ENCODE results near the gene COPS7A.
A peak's percentile ranks its signal among the peaks of the same experiment; 100 is the strongest.

COPS7A gene

DNA sequence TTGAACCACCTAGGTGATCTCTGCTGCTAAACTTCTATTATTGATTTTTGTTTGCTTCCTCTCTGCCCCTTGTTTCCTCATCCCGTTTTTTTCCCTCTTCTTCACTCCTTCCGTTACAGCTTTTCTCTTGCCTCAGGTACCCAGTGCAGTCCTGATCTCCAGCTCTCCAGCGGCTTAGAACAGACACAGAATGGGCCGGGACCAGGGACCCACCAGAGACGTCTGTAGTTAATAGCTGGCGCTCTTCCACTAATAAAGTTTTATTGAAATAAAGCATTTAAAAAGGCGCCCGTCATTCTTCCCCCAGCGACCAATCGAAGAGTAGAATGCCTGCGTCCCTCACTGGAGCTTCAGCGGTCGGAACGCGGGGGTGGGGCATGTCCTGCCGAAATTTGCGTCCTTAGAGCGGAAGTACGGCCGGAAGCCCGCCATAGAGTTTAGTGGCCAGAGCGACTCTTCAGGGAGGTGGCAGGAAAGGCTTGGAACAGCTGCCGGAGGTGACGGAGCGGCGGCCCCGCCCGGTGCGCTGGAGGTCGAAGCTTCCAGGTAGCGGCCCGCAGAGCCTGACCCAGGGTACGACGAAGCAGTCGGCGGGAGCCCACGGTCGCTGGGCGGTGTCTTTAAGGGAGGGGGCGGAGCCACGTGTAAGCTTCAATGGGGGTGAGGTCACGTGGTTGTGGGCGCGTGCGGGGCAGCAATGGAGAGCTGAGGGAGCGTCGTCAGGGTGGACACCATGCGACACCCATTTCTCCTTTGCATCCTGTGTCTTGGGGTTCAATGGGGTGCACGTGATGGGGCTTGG, at the start of gene COPS7A:
Gene COPS7A, plus strand, starts transcription at position 440 of the 802 bp plus-strand sequence. CDS start 611 bp downstream, outside the sequence.
- peak; percentile 96 to 98 for DNase-seq (ENCODE audit: low read depth in 2 of 2)

GRCh38 chr12:6676962-6677361, 46.9 kb upstream of the COPS7A start:
- DNase-seq (ENCODE audit: low read depth in 2 of 2), result no peak

- peak in 1 of 2 donors; percentile 17 for DNase-seq (ENCODE audit: low read depth in 2 of 2)
Observed at GRCh38 chr12:6684609-6685008, 39.2 kb upstream of the COPS7A start.

GRCh38 chr12:6685814-6686213, 38.0 kb upstream of the COPS7A start:
- no peak for DNase-seq (ENCODE audit: low read depth in 2 of 2)

DNA sequence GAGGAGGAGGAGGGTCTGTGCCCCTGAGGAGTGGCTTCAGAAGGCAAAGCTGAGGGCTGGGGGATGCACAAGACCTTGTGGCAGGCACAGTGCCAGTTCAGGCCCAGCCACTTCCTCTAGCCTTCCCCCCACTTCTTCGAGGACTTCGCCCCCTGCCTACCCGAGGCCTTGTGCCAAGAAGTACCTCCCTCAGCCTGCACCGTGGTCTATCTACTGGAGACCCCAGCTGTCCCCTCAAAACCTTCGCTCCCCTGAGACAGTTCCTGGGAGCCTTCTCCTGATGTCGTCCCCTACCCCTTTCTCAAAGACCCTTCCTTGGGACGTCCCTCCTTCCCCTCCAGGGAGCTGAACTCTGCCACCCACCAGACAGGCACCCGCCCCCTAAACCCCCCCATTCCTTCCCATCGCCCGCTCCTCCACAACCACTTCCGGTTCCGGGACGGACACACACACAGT, 35.3 kb upstream of the COPS7A start:
- DNase-seq (ENCODE audit: low read depth in 2 of 2), result no peak

- peak; percentile 93 to 94 for DNase-seq (ENCODE audit: low read depth in 2 of 2)
Observed at GRCh38 chr12:6688999-6689882, 34.6 kb upstream of the COPS7A start, which contains the start of gene ZNF384. Gene ZNF384, minus strand, starts transcription at chr12:6689375. Its CDS starts 9,855 bp downstream, at chr12:6679520.

DNA sequence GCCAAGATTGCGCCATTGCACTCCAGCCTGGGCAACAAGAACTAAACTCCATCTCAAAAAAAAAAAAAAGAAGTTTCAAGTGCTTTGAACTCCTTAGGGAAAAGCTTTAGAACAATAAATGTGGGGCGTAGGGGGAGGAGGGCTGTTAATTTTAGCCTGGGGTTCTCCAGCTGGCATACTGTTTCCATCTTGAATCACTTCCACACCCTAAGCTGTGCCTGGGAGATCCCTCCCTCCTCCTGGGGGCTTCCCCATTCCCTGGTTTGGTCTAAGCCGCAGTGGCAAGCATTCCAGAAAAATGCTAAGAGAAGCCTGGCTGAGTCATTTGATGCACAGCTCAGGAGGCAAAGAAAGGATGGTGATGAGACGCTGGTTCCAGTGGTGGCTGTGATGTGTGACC, 32.4 kb upstream of the COPS7A start:
- no peak for DNase-seq (ENCODE audit: low read depth in 2 of 2)

DNA sequence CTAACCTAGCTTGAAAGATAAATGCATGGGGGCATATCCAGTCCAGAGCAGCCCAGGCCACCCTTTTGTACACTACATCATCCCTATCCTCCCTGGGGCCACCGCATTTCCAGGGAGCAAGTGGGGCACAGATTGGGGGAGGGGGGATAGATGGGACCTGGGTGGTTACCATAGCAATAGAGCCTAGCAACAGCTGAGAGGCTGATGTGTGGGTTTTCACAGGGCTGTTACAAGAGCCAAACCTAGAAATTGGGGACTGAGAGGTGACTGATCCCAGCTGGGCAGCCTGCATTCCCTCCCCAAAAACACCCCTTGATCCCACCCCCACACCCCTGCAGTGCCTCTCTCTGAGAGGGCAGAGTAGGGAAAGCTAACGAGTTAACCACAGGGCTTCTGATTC, 31.0 kb upstream of the COPS7A start:
- DNase-seq (ENCODE audit: low read depth in 2 of 2), result no peak

- no peak for DNase-seq (ENCODE audit: low read depth in 2 of 2)
Observed at GRCh38 chr12:6693832-6694355, 30.0 kb upstream of the COPS7A start.

- DNase-seq (ENCODE audit: low read depth in 2 of 2), result no peak
Observed at GRCh38 chr12:6694701-6695100, 29.1 kb upstream of the COPS7A start.

DNA sequence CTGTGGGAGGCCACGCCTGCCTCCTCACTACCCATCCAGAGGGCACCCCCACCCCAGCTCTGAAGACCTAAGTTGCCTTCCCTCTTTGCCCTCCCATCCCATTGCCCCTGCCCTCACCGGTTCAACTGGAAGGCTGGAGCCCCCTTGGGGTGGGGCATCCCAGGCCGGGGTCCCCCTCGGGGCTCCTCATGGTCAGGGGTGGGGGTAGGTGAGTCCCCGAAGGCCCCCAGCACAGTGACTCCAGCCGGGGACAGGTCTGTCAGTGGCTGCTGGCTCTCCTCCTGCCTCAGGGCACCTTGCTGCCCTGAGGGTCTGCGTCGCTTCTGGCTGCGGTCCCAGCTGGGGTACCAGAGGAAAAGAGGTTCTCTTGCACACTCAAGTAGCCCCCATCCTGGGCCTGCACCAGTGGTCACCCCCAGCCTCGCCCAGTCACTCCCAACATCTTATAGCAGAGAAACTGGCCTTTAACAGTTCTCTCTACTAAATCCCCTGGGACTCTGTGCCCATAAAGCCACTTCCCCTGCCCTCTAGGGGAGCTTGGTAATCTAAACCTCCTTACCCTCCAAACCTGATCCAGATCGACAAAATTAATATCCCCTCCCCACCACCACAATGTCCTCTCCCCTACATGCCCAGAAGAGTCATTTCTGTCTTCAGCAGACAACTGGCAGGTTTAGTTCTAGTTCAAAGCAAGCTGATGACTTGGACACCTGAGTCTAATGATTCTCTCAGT, 28.4 kb upstream of the COPS7A start:
- no peak for DNase-seq (ENCODE audit: low read depth in 2 of 2)

DNA sequence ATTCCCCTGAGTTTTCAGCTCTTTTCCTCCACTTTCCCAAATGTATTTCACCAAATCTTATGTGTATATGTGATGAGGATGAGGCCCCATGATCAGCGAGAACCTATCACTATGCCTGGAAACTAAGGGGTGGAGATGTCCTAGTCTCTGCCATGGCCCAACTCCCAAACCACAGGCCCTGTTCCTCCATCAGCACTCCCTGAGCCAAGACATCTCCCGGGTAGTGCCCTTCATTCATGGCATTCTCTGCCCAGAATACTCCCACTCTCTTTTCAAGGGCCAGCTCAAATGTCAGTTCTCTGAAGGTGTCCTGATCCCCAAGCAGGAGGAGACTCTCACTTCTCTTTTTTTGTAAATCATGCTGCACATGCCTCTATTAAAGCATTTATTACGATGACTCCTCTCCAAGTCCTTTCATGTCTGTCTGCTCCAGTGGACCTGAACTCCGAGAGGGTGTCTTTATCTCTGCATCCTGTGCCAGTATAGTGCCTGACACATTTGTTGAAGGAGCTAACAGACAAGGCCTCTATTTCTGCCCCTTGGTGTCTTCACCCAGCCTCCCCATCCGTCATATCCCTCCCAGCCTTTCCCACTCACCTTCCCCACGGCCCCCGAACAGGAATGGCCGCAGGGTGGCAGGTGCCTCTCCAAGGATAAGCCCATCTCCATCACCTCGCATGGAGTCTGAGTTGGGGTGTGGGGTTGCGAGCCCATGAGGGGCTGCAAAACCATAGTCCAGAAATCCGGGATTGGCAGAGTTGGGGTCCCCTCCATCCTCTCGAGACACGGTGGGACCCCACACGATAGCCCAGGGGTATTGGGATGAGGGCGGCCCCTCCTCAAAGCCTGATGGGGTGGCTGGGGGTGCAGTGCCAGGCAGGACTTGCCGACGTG, 26.9 kb upstream of the COPS7A start:
- DNase-seq (ENCODE audit: low read depth in 2 of 2), result no peak

DNA sequence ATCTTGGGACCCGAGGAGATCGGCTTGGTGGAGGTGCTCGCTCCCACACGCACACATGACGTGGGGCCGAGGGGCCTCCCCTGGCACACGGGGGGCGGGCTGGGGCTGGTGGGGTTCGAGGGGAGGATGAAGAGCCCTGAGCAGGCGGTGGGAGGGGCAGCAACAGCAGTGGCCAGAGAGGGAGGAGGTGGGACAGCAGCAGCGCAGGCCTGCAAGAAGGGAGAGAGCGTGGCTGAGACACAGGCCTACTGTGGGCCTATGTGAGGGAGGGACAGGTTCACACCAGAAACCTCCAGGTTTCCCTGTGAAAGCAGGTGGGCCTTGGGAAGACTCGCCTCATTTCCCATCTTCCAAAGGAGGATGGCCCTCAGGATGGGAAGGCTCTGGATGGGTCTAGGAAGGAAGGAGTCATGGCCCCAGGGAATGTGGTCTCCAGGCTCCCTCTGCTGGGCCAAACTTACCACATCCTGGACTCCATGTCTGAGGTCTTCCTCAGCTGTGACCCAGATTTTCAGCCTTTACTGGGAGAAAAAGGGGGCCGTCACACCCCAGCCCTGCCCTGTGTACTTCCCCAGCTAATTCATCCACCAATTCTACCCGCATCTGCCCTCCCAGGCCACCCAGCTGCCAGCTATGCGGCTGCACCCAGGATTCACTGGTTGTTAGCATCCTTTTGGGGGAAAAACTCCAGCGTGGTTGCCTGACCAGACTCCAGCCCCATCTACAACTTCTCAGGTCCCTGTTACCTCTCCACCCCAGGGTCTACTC, 26.1 kb upstream of the COPS7A start:
- no peak for DNase-seq (ENCODE audit: low read depth in 2 of 2)

DNA sequence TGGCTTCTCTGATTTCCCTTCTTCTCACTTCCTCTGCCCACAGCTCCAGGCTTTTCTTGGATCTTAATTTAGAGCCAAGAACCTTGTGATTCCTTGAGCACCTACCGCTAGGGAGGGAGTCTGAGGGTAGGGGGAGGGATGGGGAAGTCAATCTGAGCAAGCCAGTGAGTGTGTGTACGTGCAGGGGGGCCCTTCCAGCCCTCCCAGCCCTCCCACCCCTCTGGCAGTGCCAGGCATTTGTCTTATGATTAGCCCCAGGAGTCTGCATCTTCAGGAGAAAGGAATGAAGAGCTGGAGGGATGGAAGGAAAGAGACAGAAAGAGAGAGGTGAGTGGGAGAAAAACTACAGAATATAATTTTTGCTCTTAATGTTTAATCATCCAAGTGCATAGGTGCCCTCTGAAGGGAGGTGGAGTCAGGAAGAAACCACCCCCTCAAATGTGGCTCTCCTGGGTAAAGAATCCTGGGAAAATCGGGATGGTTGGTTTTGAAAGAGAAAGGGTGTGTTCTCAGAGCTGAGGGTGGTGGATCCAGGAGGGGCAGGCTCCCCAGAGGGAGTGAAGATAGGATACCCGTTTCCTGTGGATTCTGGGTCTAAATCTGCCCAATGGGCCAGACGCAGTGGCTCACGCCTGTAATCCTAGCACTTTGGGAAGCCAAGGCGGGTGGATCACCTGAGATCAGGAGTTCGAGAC, 25.3 kb upstream of the COPS7A start:
- no peak for DNase-seq (ENCODE audit: low read depth in 2 of 2)

DNA sequence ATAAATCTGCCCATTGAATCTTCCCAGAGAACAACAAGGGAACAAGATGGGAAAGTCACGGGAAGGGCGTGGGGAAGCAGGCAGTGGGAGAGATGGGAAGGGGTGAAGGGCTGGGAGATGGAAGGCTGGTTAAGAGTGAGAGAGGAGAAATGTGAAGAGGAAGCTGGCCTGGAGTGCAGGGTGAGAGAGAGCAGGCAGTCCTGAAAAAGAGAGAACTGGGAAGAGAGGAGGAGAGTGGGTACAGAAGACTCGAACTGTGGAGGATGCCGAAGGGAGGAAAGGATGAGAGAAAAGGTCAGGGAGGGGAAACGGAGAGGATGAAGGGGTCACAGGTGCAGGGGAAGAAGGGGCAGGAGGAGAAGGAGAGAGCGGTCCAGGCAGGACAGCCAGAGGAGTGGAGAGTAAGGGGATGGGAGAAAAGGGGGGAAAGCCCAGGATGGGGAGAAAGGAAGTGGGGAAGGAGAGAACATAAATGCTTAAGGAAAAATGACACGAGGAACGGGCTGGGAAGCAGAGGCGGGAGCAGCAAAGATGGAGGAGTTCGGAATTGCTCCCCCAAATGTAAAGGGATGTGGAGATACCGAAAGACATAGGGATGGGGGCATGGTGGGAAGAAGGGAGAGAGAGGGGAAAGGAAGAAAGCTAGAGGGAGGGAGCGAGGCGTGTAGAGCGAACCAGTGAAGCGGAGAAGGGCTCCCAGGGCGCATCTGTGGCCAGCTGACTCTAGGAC, 24.4 kb upstream of the COPS7A start:
- no peak for DNase-seq (ENCODE audit: low read depth in 2 of 2)

DNA sequence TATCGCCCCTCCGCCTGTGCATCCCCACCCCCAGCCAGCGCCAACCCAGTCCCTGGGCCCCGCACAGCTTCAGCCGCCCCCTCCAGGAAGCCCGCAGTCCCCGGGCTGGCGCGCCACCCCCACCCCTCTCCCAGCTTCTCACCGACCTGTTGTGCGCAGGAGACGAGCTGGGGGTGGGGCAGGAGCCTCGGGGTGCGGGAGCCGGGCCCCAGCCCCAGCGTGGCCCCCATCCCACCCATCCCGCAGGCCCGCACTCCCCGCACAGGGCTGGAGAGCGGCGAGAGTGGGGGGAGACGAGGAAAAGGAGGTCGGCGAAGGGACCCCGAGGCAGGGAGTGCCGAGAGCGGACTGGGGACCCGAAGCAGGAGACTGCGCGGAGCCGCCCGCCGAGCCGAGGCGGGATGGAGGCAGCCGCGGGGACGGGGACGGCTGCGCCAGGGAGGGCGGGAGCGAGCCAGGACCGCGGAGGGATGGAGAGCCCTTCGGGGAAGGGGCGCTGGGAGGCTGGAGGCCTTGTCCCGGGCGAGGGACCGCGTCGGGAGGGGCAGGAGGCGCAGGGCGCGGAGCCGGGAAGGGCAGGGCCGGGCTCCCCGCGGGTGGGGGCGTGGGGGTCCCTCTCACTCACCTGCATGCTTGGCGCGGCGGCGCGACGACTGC, 23.7 kb upstream of the COPS7A start:
- no peak for DNase-seq (ENCODE audit: low read depth in 2 of 2)

DNA sequence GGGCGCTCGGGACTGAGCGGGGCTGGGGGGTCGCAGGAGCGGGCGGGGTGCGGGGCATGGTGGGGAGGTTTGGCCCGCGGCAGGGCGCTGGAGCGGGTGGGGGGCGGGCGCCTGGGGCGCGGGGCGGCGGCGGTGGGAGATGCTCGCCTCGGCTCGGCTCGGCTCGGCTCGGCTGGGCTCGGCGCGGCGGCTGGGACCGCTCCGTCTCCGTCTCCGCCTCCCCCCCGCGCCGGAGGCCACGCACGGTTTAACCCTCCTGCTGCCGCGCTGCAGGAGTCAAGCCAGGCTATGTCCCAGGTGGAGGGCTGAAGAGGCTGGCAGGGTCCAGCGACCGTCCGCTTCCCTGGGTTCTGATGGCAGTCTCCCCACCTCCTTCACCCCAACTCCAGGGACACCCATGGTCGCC, 23.2 kb upstream of the COPS7A start, which contains the start of gene PIANP:
Gene PIANP, minus strand, starts transcription at position 170 of the 406 bp plus-strand sequence. CDS start 2,754 bp downstream, outside the sequence.
- DNase-seq (ENCODE audit: low read depth in 2 of 2), result no peak

Data from stimulated activated CD8-positive, alpha-beta memory T cell treated with anti-CD3 and anti-CD28 coated beads, Interleukin-15, amount 100 ng/mL, for 48 hours (primary cell).